H1 (cell line): ENCODE measurements around the gene TLCD3A. TPM values are rescaled to one million over a fixed set of nuclear protein-coding genes. Genes with fewer than 3 reads are reported as not detected.

Experiments used
- CTCF ChIA-PET: fragments of 300-600 bp; sonication (Branson Sonifier 250); formaldehyde crosslinking; loops from one replicate; lab custom pipeline; 2021; ENCODE audit not compliant: partially characterized antibody; lab: Charles Lee
- POLR2A ChIA-PET: fragments of 300-600 bp; sonication (Branson Sonifier 250); formaldehyde crosslinking; loops from one replicate; lab custom pipeline; 2021; ENCODE audit warnings: inconsistent platforms; ENCODE audit not compliant: partially characterized antibody; lab: Charles Lee
- DNase-seq, 2 experiments: peaks; one replicate each; pipeline versions ENCODE4 v3.0.0 to v3.0.0-alpha.2; 2010 to 2022; ENCODE audit warnings: low spot score in 2 of 2, low read depth in 1 of 2, mixed read lengths in 1 of 2
- FAIRE-seq: peaks from 2 replicates; lab custom pipeline; 2011; peaks lifted over from hg19 to GRCh38; lab: Jason Lieb, UNC
- H2AFZ ChIP-seq: 2 replicates; pipeline ENCODE4 v1.8.1; 2012; ENCODE audit warnings: low read length, inconsistent platforms
- H2AK5ac ChIP-seq: 2 replicates; pipeline ENCODE4 v1.6.1; 2013; ENCODE audit warnings: low read depth, low read length
- H2BK120ac ChIP-seq: replicated peaks from 2 replicates; pipeline ENCODE3; 2013; ENCODE audit warnings: low read depth, low read length, inconsistent platforms
- H2BK12ac ChIP-seq: 2 replicates; pipeline ENCODE4 v1.6.1; 2013; ENCODE audit warnings: low read depth, low read length
- H2BK15ac ChIP-seq: 2 replicates; pipeline ENCODE4 v1.6.1; 2013; ENCODE audit warnings: low read length
- H2BK20ac ChIP-seq: 2 replicates; pipeline ENCODE4 v1.6.1; 2013; ENCODE audit warnings: low read length
- H2BK5ac ChIP-seq: 2 replicates; pipeline ENCODE4 v1.6.1; 2013; ENCODE audit warnings: low read depth, low read length
- H3K14ac ChIP-seq: 2 replicates; pipeline ENCODE4 v1.6.1; 2013; ENCODE audit warnings: inconsistent platforms; ENCODE audit not compliant: insufficient read length
- H3K18ac ChIP-seq: 2 replicates; pipeline ENCODE4 v1.6.1; 2013; ENCODE audit warnings: low read length; ENCODE audit errors: extremely low read depth
- H3K23ac ChIP-seq: 2 replicates; pipeline ENCODE4 v1.6.1; 2013; ENCODE audit warnings: inconsistent platforms; ENCODE audit not compliant: insufficient read length
- H3K23me2 ChIP-seq: 2 replicates; pipeline ENCODE4 v1.6.1; 2013; ENCODE audit warnings: low read depth, low read length
- H3K27ac ChIP-seq: 2 replicates; pipeline ENCODE4 v1.6.1; 2011; ENCODE audit warnings: low read depth, low read length, inconsistent platforms
- H3K27me3 ChIP-seq, 4 experiments: replicated peaks in 1 of 4; 1 replicate in 1 of 4; 2 replicates in 3 of 4; pipeline versions ENCODE4 v1.6.1 to v1.8.1; 2011 to 2013; ENCODE audit warnings: low read length in 3 of 4, mild to moderate bottlenecking in 3 of 4, inconsistent platforms in 2 of 4, mixed read lengths in 2 of 4, moderate library complexity in 1 of 4; ENCODE audit not compliant: control insufficient read depth in 3 of 4, insufficient read depth in 3 of 4; ENCODE audit errors: extremely low read depth in 1 of 4
- H3K36me3 ChIP-seq, 4 experiments: 2 replicates each; pipeline versions ENCODE4 v1.6.1 to v1.8.1; 2011 to 2013; ENCODE audit warnings: mild to moderate bottlenecking in 4 of 4, low read length in 3 of 4, moderate library complexity in 2 of 4, control low read depth in 1 of 4, inconsistent platforms in 1 of 4; ENCODE audit not compliant: insufficient read depth in 4 of 4, control insufficient read depth in 2 of 4
- H3K4ac ChIP-seq: replicated peaks from 2 replicates; pipeline ENCODE3; 2013; ENCODE audit warnings: low read length, low read depth, mixed read lengths, inconsistent platforms; ENCODE audit not compliant: insufficient read length
- H3K4me1 ChIP-seq, 4 experiments: replicated peaks in 1 of 4; 1 replicate in 1 of 4; 2 replicates in 3 of 4; pipeline versions ENCODE4 v1.6.1 to v1.8.1; 2011 to 2013; ENCODE audit warnings: low read length in 3 of 4, inconsistent platforms in 2 of 4, mixed read lengths in 1 of 4; ENCODE audit not compliant: insufficient read depth in 4 of 4, control insufficient read depth in 3 of 4
- H3K4me2 ChIP-seq, 2 experiments: 2 replicates each; pipeline versions ENCODE4 v1.6.1 to v1.8.1; 2011 to 2013; ENCODE audit warnings: low read depth in 2 of 2, low read length in 2 of 2, control low read depth in 1 of 2, inconsistent platforms in 1 of 2, mild to moderate bottlenecking in 1 of 2; ENCODE audit not compliant: insufficient read depth in 1 of 2
- H3K4me3 ChIP-seq, 4 experiments: fragments of 200-600, 300-600 bp in 1 of 4; sonication (generic), shearing (Covaris generic), sonication (Bioruptor Twin) in 1 of 4; 2 replicates each; pipeline versions ENCODE4 v1.5.1 to v1.8.1; 2011 to 2016; ENCODE audit warnings: low read length in 4 of 4, low read depth in 3 of 4, control low read depth in 2 of 4, inconsistent platforms in 2 of 4, mild to moderate bottlenecking in 2 of 4, mixed read lengths in 1 of 4, moderate library complexity in 1 of 4; ENCODE audit not compliant: insufficient read depth in 2 of 4; ENCODE audit errors: extremely low read depth in 1 of 4
- H3K56ac ChIP-seq: replicated peaks from 2 replicates; pipeline ENCODE3; 2013; ENCODE audit warnings: low read depth, mild to moderate bottlenecking, mixed read lengths, low read length, inconsistent platforms; ENCODE audit not compliant: insufficient read length
- H3K79me1 ChIP-seq: 2 replicates; pipeline ENCODE4 v1.6.1; 2013; ENCODE audit warnings: low read depth, low read length, control low read depth
- H3K79me2 ChIP-seq, 2 experiments: 2 replicates each; pipeline versions ENCODE4 v1.6.1 to v1.8.1; 2012 to 2013; ENCODE audit warnings: low read length in 2 of 2, mild to moderate bottlenecking in 2 of 2, inconsistent platforms in 1 of 2; ENCODE audit not compliant: insufficient read depth in 2 of 2, control insufficient read depth in 1 of 2
- H3K9ac ChIP-seq, 4 experiments: replicated peaks in 1 of 4; 1 replicate in 1 of 4; 2 replicates in 3 of 4; pipeline versions ENCODE4 v1.6.1 to v1.8.1; 2011 to 2013; ENCODE audit warnings: low read depth in 3 of 4, low read length in 3 of 4, control low read depth in 2 of 4, mild to moderate bottlenecking in 2 of 4, moderate library complexity in 2 of 4, inconsistent platforms in 1 of 4; ENCODE audit errors: extremely low read depth in 1 of 4
- H3K9me3 ChIP-seq, 2 experiments: 2 replicates each; pipeline versions ENCODE4 v1.6.1 to v1.8.1; 2012 to 2013; ENCODE audit warnings: mild to moderate bottlenecking in 2 of 2, moderate library complexity in 2 of 2, control low read depth in 1 of 2, inconsistent platforms in 1 of 2, low read depth in 1 of 2, low read length in 1 of 2, mixed read lengths in 1 of 2; ENCODE audit not compliant: insufficient read depth in 2 of 2
- H4K20me1 ChIP-seq, 2 experiments: replicated peaks in 1 of 2; 2 replicates each; pipeline versions ENCODE3 to v1.8.1; 2011 to 2013; ENCODE audit warnings: inconsistent platforms in 2 of 2, low read length in 2 of 2, mild to moderate bottlenecking in 1 of 2; ENCODE audit not compliant: insufficient read depth in 2 of 2, control insufficient read depth in 1 of 2
- H4K5ac ChIP-seq: 2 replicates; pipeline ENCODE4 v1.6.1; 2013; ENCODE audit warnings: low read length, low read depth, mixed read lengths, inconsistent platforms; ENCODE audit not compliant: insufficient read length
- H4K8ac ChIP-seq: 2 replicates; pipeline ENCODE4 v1.8.0; 2013; ENCODE audit warnings: mild to moderate bottlenecking, moderate library complexity, low read length, inconsistent platforms; ENCODE audit not compliant: insufficient read depth; ENCODE audit errors: extremely low read depth
- H4K91ac ChIP-seq: replicated peaks from 2 replicates; pipeline ENCODE3; 2013; ENCODE audit warnings: low read length, mixed read lengths, inconsistent platforms; ENCODE audit not compliant: insufficient read length
- POLR2AphosphoS5 ChIP-seq: IDR thresholded peaks from 2 replicates; pipeline ENCODE4 v1.6.1; 2011; ENCODE audit warnings: low read depth, low read length
- WGBS, 2 experiments: shearing (Covaris generic) in 1 of 2; methylation state at CpG; one replicate each; pipeline versions ENCODE4 v1.1.6 to v1.1.7; 2013 to 2015; ENCODE audit warnings: low lambda C conversion rate in 2 of 2, mixed read lengths in 2 of 2, inconsistent platforms in 1 of 2, low coverage in 1 of 2, missing lambda C conversion rate in 1 of 2; ENCODE audit not compliant: insufficient replicate concordance in 2 of 2, insufficient coverage in 1 of 2, insufficient read length in 1 of 2; ENCODE audit errors: extremely low coverage in 1 of 2, missing lambda C conversion rate in 1 of 2; 5-methylcytosine and 5-hydroxymethylcytosine counted together
- polyA plus RNA-seq, 7 experiments: library from polyadenylated mRNA; depleted of rRNA in 3 of 7; stranded (reverse) in 5 of 7; unstranded in 2 of 7; fragments of >200 nt in 5 of 7; fragments of 200-250 nt in 2 of 7; gene quantifications; 1 replicate in 5 of 7; 2 replicates in 1 of 7; 4 replicates in 1 of 7; pipeline versions ENCODE4 v1.2.1 to v1.2.3, GENCODE V29; 2011 to 2013; ENCODE audit warnings: missing spikeins in 2 of 7, mixed read lengths in 2 of 7
- total RNA-seq: library from RNA; stranded (reverse); fragmentation: NEBNext Ultra II Directional; extraction: Animal tissue kit (Norgen Biotek cat#: 25700); gene quantifications from 2 replicates; pipeline ENCODE4 v1.2.1, GENCODE V29; 2021
- TF ChIP-seq, protein P1 (sequence below), 3 experiments: IDR thresholded peaks; 1 replicate in 2 of 3; 2 replicates in 1 of 3; pipeline versions ENCODE4 v1.5.1 to v1.6.1; 2011; ENCODE audit warnings: low read length in 3 of 3, mild to moderate bottlenecking in 3 of 3, inconsistent platforms in 2 of 3, low read depth in 1 of 3, moderate library complexity in 1 of 3; ENCODE audit not compliant: insufficient read depth in 1 of 3; ENCODE audit errors: control extremely low read depth in 1 of 3

The TLCD3A gene
- total and polyA plus RNA-seq, 2 of the 8 experiments (the other 6 are each of a cell fraction or from before 2014, with no cell fraction given) = 26.1 to 48.8 TPM

DNA sequence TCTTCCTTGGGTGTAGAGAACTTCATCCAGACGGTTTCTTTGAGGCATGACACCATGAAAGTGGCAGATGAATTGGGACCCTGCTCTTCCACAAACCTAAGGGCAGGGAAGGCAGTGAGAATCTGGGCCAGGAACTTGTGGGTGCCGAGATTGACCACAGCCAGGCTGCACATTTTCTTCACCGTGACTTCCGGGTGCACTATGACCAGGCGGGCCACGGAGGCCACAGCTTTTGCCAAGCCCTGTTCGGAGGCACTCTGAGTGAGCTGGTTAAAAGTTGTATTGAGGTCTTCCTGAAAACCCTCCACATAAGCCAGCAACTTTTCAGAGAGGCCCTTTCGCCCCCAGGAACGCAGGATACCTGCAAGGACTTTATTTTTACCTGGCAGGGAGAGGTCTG is 13.8 kb downstream of the TLCD3A start:
- DNase-seq = no peak
- FAIRE-seq = no peak
- H2BK15ac ChIP-seq = no peak overlapping the region
- peaks cover 33 to 77% (median 48%) of the 10 kb centered on the region in 4 experiments for H3K36me3 ChIP-seq
- no peak overlapping the region for H4K5ac ChIP-seq
- WGBS, 2 experiments = 95% methylated on average over 9 of the region's 9 CpGs; no CpG with 5 or more reads in 1 of the 2 experiments
- no peak overlapping the region for H3K14ac ChIP-seq
- H2AFZ ChIP-seq = no peak overlapping the region
- no peak overlapping the region for H2BK120ac ChIP-seq
- no peak overlapping the region for H3K23ac ChIP-seq
- H3K9ac ChIP-seq = no peak overlapping the region
- H3K27me3 ChIP-seq = no peaks in the 10 kb centered on the region
- TF ChIP-seq, protein P1, sequence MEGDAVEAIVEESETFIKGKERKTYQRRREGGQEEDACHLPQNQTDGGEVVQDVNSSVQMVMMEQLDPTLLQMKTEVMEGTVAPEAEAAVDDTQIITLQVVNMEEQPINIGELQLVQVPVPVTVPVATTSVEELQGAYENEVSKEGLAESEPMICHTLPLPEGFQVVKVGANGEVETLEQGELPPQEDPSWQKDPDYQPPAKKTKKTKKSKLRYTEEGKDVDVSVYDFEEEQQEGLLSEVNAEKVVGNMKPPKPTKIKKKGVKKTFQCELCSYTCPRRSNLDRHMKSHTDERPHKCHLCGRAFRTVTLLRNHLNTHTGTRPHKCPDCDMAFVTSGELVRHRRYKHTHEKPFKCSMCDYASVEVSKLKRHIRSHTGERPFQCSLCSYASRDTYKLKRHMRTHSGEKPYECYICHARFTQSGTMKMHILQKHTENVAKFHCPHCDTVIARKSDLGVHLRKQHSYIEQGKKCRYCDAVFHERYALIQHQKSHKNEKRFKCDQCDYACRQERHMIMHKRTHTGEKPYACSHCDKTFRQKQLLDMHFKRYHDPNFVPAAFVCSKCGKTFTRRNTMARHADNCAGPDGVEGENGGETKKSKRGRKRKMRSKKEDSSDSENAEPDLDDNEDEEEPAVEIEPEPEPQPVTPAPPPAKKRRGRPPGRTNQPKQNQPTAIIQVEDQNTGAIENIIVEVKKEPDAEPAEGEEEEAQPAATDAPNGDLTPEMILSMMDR (IDR thresholded peaks at IDR 0.05; ENCODE audit: control extremely low read depth in 1 of 3, insufficient read depth in 1 of 3, low read depth in 1 of 3, low read length in 3 of 3) = no peak
- no peak for TF ChIP-seq POLR2AphosphoS5
- TF ChIP-seq, all 59 proteins: peak for 0
- Histone ChIP-seq H2AK5ac (no peak overlapping the region), H2BK20ac (no peak overlapping the region), H3K27ac (no peak overlapping the region), H4K91ac (no peak overlapping the region), H3K4me3 (no peak overlapping the region), H4K8ac (no peak overlapping the region), H3K79me1 (peaks cover 21% of the 10 kb centered on the region), H2BK12ac (no peak overlapping the region), H3K79me2 (peaks cover 3 to 42% of the 10 kb centered on the region in 2 experiments; a peak in 3 of 4 replicates), H3K4ac (no peak overlapping the region), H3K4me2 (no peak overlapping the region), H3K18ac (no peak overlapping the region), H3K9me3 (peaks cover 4 to 7% of the 10 kb centered on the region in 2 experiments; a peak in 2 of 4 replicates), H3K23me2 (peaks cover 3% of the 10 kb centered on the region), H3K56ac (no peak overlapping the region), H2BK5ac (no peak overlapping the region), H3K4me1 (peaks cover 0 to 7% (median 3%) of the 10 kb centered on the region in 4 experiments; a peak in 4 of 7 replicates), H4K20me1 (peaks cover 3 to 39% of the 10 kb centered on the region in 2 experiments)
- ChIA-PET POLR2A (interaction anchor here (0.9 to 3.9 kb wide), 3 partner anchors 9 to 17 kb away, joined by 4 to 15 read pairs (median 8); no protein-coding TSS in a partner anchor), CTCF (interaction anchor here (0.5 to 1.0 kb wide), 2 partner anchors 27 to 253 kb away, joined by 3 read pairs; no protein-coding TSS in a partner anchor)
